HG02970 (cell line): ENCODE data around the gene BMP7.
"Not testable (repeated sequence)": the region's sequence is repeated elsewhere in the genome, so short reads cannot be mapped to it uniquely, and the experiment has no call there.

Experiments
- ATAC-seq: cut with Tn5 transposase; IDR thresholded peaks from one replicate; pipeline ENCODE4 v1.9.1; 2021; ENCODE audit warnings: mild to moderate bottlenecking, moderate library complexity, moderate number of reproducible peaks; ENCODE audit not compliant: unreplicated experiment, low FRiP score

The BMP7 gene

GRCh38 chr20:57268399-57269076 lies 2.1 kb upstream of the BMP7 start:
- ATAC-seq = no peak

- ATAC-seq = no peak
Observed at GRCh38 chr20:57267158-57267821, 849 bp upstream of the BMP7 start.

- no peak for ATAC-seq
Observed at GRCh38 chr20:57265997-57266290, 497 bp downstream of the BMP7 start.

GRCh38 chr20:57265336-57265996 lies 975 bp downstream of the BMP7 start:
- no peak for ATAC-seq

GRCh38 chr20:57264908-57265335 lies 1.5 kb downstream of the BMP7 start:
- ATAC-seq = not testable (repeated sequence)

GRCh38 chr20:57263801-57264792 lies 2.3 kb downstream of the BMP7 start:
- ATAC-seq = no peak

- ATAC-seq = no peak
Observed at GRCh38 chr20:57262784-57263609, 3.4 kb downstream of the BMP7 start.

- no peak for ATAC-seq
Observed at GRCh38 chr20:57262301-57262700, 4.1 kb downstream of the BMP7 start.

- no peak for ATAC-seq
Observed at GRCh38 chr20:57261457-57262251, 4.8 kb downstream of the BMP7 start.

GRCh38 chr20:57260934-57261333 lies 5.5 kb downstream of the BMP7 start:
- ATAC-seq = no peak

- ATAC-seq = no peak
Observed at GRCh38 chr20:57259938-57260921, 6.2 kb downstream of the BMP7 start.

GRCh38 chr20:57259121-57259937 lies 7.1 kb downstream of the BMP7 start:
- ATAC-seq = no peak

- ATAC-seq = no peak
Observed at GRCh38 chr20:57257701-57258453, 8.6 kb downstream of the BMP7 start.

GRCh38 chr20:57256908-57257307 lies 9.5 kb downstream of the BMP7 start:
- no peak for ATAC-seq

- no peak for ATAC-seq
Observed at GRCh38 chr20:57256205-57256604, 10.2 kb downstream of the BMP7 start.

- no peak for ATAC-seq
Observed at GRCh38 chr20:57255183-57255582, 11.3 kb downstream of the BMP7 start.
